ENCODE measurements around the gene MYLK2.

DNA sequence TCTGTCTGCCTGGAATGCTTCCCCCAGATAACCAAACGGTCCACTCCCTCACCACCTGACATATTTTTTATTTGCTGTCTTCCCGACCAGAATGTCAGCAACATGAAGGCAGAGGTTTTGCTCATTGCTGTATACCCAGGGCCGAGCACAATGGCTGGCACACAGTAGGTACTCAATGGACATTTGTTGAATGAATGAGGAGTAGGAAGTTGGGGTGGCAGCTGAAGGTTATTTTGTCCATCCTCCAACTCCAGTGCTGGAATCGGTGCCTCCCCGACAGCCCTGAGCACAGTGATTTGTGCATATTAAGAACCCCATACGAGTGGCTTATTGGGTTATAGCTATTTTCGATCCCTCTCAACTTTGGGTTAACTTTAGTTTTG, 40.8 kb downstream of the MYLK2 start:
- TF ChIP-seq, protein P1, sequence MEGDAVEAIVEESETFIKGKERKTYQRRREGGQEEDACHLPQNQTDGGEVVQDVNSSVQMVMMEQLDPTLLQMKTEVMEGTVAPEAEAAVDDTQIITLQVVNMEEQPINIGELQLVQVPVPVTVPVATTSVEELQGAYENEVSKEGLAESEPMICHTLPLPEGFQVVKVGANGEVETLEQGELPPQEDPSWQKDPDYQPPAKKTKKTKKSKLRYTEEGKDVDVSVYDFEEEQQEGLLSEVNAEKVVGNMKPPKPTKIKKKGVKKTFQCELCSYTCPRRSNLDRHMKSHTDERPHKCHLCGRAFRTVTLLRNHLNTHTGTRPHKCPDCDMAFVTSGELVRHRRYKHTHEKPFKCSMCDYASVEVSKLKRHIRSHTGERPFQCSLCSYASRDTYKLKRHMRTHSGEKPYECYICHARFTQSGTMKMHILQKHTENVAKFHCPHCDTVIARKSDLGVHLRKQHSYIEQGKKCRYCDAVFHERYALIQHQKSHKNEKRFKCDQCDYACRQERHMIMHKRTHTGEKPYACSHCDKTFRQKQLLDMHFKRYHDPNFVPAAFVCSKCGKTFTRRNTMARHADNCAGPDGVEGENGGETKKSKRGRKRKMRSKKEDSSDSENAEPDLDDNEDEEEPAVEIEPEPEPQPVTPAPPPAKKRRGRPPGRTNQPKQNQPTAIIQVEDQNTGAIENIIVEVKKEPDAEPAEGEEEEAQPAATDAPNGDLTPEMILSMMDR (optimal IDR thresholded peaks at IDR 0.05 in 1 of 3, IDR thresholded peaks at IDR 0.05 in 1 of 3, conservative IDR thresholded peaks at IDR 0.05 in 1 of 3; ENCODE audit: extremely low read depth in 1 of 3, insufficient read depth in 2 of 3, low read length in 3 of 3) = no peak
- no peak for TF ChIP-seq EZH2 (IDR thresholded peaks at IDR 0.05; ENCODE audit: low read length)

All from keratinocyte (primary cell).